Measurements from ENCODE around the gene CFAP43. TPM values are rescaled to one million over a fixed set of nuclear protein-coding genes. Genes with fewer than 3 reads are reported as not detected.

CFAP43 gene
- total RNA-seq, 4 donors from 2014 or later: 0.17 to 0.33 TPM; not detected in 2

GRCh38 chr10:104117839-104118323 lies 114.3 kb downstream of the CFAP43 start:
- 88% methylated on average over 4 of the region's 4 CpGs for WGBS
- H3K4me3 ChIP-seq: no peak overlapping the region
- TF ChIP-seq POLR2A (IDR thresholded peaks at IDR 0.05; ENCODE audit: low read depth) (no peak), EP300 (IDR thresholded peaks at IDR 0.05) (no peak), CTCF (IDR thresholded peaks at IDR 0.05) (no peak), POLR2AphosphoS5 (IDR thresholded peaks at IDR 0.05) (no peak)
- peaks cover 5 to 17% (median 15%) of the 10 kb centered on the region in 4 donors for H3K4me1 ChIP-seq
- no peak overlapping the region for H3K27ac ChIP-seq (replicated peaks in 1 of 4)
- intact Hi-C loops (cut with DNase I): no loop called here
- H3K36me3 ChIP-seq: no peaks in the 10 kb centered on the region
- no peaks in the 10 kb centered on the region for H3K9me3 ChIP-seq
- H3K27me3 ChIP-seq: no peaks in the 10 kb centered on the region
- no peak for DNase-seq (ENCODE audit: extremely low spot score)

DNA sequence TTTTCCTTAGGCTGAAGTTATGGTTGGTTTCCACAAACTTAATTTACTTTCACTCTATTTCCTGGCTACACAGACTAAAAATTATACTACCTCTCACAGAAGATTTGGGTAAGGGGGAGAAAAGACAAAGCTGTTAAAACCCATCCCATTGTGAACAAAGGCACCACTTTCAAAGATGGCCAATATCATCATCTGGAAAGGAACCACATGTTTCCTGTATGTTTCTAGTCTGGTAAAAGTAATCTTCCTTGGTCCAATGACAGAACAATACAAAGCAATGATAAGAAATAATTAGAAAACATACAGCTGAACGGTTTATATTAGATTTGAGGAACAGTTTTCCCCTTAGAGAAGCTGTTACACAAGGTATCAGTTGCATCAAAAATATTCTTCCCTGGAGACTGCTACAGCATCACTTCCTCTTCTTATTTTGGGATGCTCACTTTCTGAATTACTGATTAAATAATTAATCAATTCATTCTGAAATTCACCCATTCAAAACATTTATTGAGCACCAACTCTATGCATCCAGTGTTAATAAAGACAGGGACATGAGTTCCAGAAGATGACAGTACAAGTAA lies 118.7 kb downstream of the CFAP43 start:
- intact Hi-C loops (cut with DNase I): no loop called here
- Histone ChIP-seq H3K9me3 (no peaks in the 10 kb centered on the region), H3K36me3 (no peaks in the 10 kb centered on the region), H3K27ac (replicated peaks in 1 of 4) (no peak overlapping the region), H3K4me1 (no peaks in the 10 kb centered on the region), H3K4me3 (no peak overlapping the region), H3K27me3 (peaks cover 0 to 7% (median 0%) of the 10 kb centered on the region in 4 donors)
- 42% methylated on average over 1 of the region's 1 CpG for WGBS
- DNase-seq (ENCODE audit: extremely low spot score): no peak
- TF ChIP-seq POLR2A (IDR thresholded peaks at IDR 0.05; ENCODE audit: low read depth) (no peak), EP300 (IDR thresholded peaks at IDR 0.05) (no peak), POLR2AphosphoS5 (IDR thresholded peaks at IDR 0.05) (no peak), CTCF (IDR thresholded peaks at IDR 0.05) (no peak)

GRCh38 chr10:104109908-104110662 lies 122.1 kb downstream of the CFAP43 start:
- H3K4me3 ChIP-seq: no peak overlapping the region
- 83% methylated on average over 3 of the region's 3 CpGs for WGBS
- H3K27me3 ChIP-seq: peaks cover 0 to 7% (median 0%) of the 10 kb centered on the region in 4 donors
- TF ChIP-seq EP300 (IDR thresholded peaks at IDR 0.05) (no peak), CTCF (IDR thresholded peaks at IDR 0.05) (no peak), POLR2A (IDR thresholded peaks at IDR 0.05; ENCODE audit: low read depth) (no peak), POLR2AphosphoS5 (IDR thresholded peaks at IDR 0.05) (no peak)
- DNase-seq (ENCODE audit: extremely low spot score): no peak
- intact Hi-C loops (cut with DNase I): no loop called here
- H3K27ac ChIP-seq (replicated peaks in 1 of 4): no peak overlapping the region
- no peaks in the 10 kb centered on the region for H3K4me1 ChIP-seq
- no peaks in the 10 kb centered on the region for H3K36me3 ChIP-seq
- H3K9me3 ChIP-seq: no peaks in the 10 kb centered on the region

GRCh38 chr10:104104926-104105325 lies 127.2 kb downstream of the CFAP43 start:
- Histone ChIP-seq H3K4me3 (no peak overlapping the region), H3K36me3 (no peaks in the 10 kb centered on the region), H3K27me3 (no peaks in the 10 kb centered on the region), H3K9me3 (no peaks in the 10 kb centered on the region), H3K27ac (replicated peaks in 1 of 4) (no peak overlapping the region), H3K4me1 (peaks cover 0 to 6% (median 0%) of the 10 kb centered on the region in 4 donors)
- WGBS: 100% methylated on average over 2 of the region's 2 CpGs
- intact Hi-C loops (cut with DNase I): no loop called here
- TF ChIP-seq POLR2AphosphoS5 (IDR thresholded peaks at IDR 0.05) (no peak), EP300 (IDR thresholded peaks at IDR 0.05) (no peak), POLR2A (IDR thresholded peaks at IDR 0.05; ENCODE audit: low read depth) (no peak), CTCF (IDR thresholded peaks at IDR 0.05) (no peak)
- DNase-seq (ENCODE audit: extremely low spot score): no peak

All from esophagus muscularis mucosa (tissue), 4 donors.